ENCODE measurements around the gene CYP4F8.

Gene CYP4F8

GRCh38 chr19:15614507-15615379 is at the start of gene CYP4F8:
Gene CYP4F8 (plus strand): TSS chr19:15615218. CDS start chr19:15615617, 399 bp downstream.
- no peaks in the 10 kb centered on the region for H3K36me3 ChIP-seq (ENCODE audit: control insufficient read depth, low read length)
- H3K4me1 ChIP-seq (ENCODE audit: control insufficient read depth, low read length), result no peaks in the 10 kb centered on the region
- no peaks in the 10 kb centered on the region for H3K27me3 ChIP-seq (ENCODE audit: control insufficient read depth, low read length)
- no peak within 1 kb of the TSS for H3K4me2 ChIP-seq (ENCODE audit: low read length)
- TF ChIP-seq EZH2phosphoT487 (IDR thresholded peaks at IDR 0.05; ENCODE audit: borderline replicate concordance, low read length), result no peak
- TF ChIP-seq CTCF (IDR thresholded peaks at IDR 0.05; ENCODE audit: low read depth, low read length, poor library complexity, severe bottlenecking), result no peak
- H3K9me2 ChIP-seq (replicated peaks; ENCODE audit: control insufficient read depth, low read length), result no peaks in the 10 kb centered on the region
- H3K9me3 ChIP-seq (ENCODE audit: control insufficient read depth, insufficient read depth, low read length), result no peaks in the 10 kb centered on the region
- no peaks in the 10 kb centered on the region for H3F3A ChIP-seq (ENCODE audit: control insufficient read depth, insufficient read depth)
- no peaks in the 10 kb centered on the region for H4K20me1 ChIP-seq (ENCODE audit: control insufficient read depth, insufficient read depth, low read depth, low read length)
- no peak within 1 kb of the TSS for H3K27ac ChIP-seq (ENCODE audit: low read depth, low read length)
- no peaks in the 10 kb centered on the region for H3K79me2 ChIP-seq (ENCODE audit: control insufficient read depth, low read length)
- H3K4me3 ChIP-seq (ENCODE audit: low read length), result no peak within 1 kb of the TSS

- no peaks in the 10 kb centered on the region for H3K4me1 ChIP-seq (ENCODE audit: control insufficient read depth, low read length)
- TF ChIP-seq EZH2phosphoT487 (IDR thresholded peaks at IDR 0.05; ENCODE audit: borderline replicate concordance, low read length) (no peak), CTCF (IDR thresholded peaks at IDR 0.05; ENCODE audit: low read depth, low read length, poor library complexity, severe bottlenecking) (no peak)
- no peaks in the 10 kb centered on the region for H3K9me3 ChIP-seq (ENCODE audit: control insufficient read depth, insufficient read depth, low read length)
- no peaks in the 10 kb centered on the region for H3K27me3 ChIP-seq (ENCODE audit: control insufficient read depth, low read length)
- no peak overlapping the region for H3K27ac ChIP-seq (ENCODE audit: low read depth, low read length)
- no peaks in the 10 kb centered on the region for H3F3A ChIP-seq (ENCODE audit: control insufficient read depth, insufficient read depth)
- no peak overlapping the region for H3K4me3 ChIP-seq (ENCODE audit: low read length)
- no peaks in the 10 kb centered on the region for H3K9me2 ChIP-seq (replicated peaks; ENCODE audit: control insufficient read depth, low read length)
- H4K20me1 ChIP-seq (ENCODE audit: control insufficient read depth, insufficient read depth, low read depth, low read length), result no peaks in the 10 kb centered on the region
- no peak overlapping the region for H3K4me2 ChIP-seq (ENCODE audit: low read length)
- no peaks in the 10 kb centered on the region for H3K79me2 ChIP-seq (ENCODE audit: control insufficient read depth, low read length)
- H3K36me3 ChIP-seq (ENCODE audit: control insufficient read depth, low read length), result no peaks in the 10 kb centered on the region
These were observed 44.6 kb upstream of the CYP4F8 start for GRCh38 chr19:15570420-15570819.

- Histone ChIP-seq H3K9me3 (ENCODE audit: control insufficient read depth, insufficient read depth, low read length) (no peaks in the 10 kb centered on the region), H4K20me1 (ENCODE audit: control insufficient read depth, insufficient read depth, low read depth, low read length) (no peaks in the 10 kb centered on the region)
- TF ChIP-seq EZH2phosphoT487 (IDR thresholded peaks at IDR 0.05; ENCODE audit: borderline replicate concordance, low read length) (no peak), CTCF (IDR thresholded peaks at IDR 0.05; ENCODE audit: low read depth, low read length, poor library complexity, severe bottlenecking) (no peak)
These were observed 39.6 kb upstream of the CYP4F8 start for GRCh38 chr19:15575406-15575805.

More at GRCh38 chr19:15575406-15575805, 39.6 kb upstream of the CYP4F8 start:
- Histone ChIP-seq H3K9me2 (replicated peaks; ENCODE audit: control insufficient read depth, low read length) (no peaks in the 10 kb centered on the region), H3K79me2 (ENCODE audit: control insufficient read depth, low read length) (no peaks in the 10 kb centered on the region), H3K27me3 (ENCODE audit: control insufficient read depth, low read length) (0 out of 2 replicates have a peak, but pooled peaks cover 2% of the 10 kb centered on the region), H3K4me3 (ENCODE audit: low read length) (no peak overlapping the region), H3K4me2 (ENCODE audit: low read length) (no peak overlapping the region), H3K4me1 (ENCODE audit: control insufficient read depth, low read length) (no peaks in the 10 kb centered on the region), H3K36me3 (ENCODE audit: control insufficient read depth, low read length) (no peaks in the 10 kb centered on the region), H3F3A (ENCODE audit: control insufficient read depth, insufficient read depth) (no peaks in the 10 kb centered on the region), H3K27ac (ENCODE audit: low read depth, low read length) (no peak overlapping the region)

Measured in DOHH2 (cell line).